Measurements from ENCODE around the gene SNRPD2.
"Not testable (repeated sequence)": the region's sequence is repeated elsewhere in the genome, so short reads cannot be mapped to it uniquely, and the experiment has no call there.

The SNRPD2 gene

GRCh38 chr19:45691516-45692186 is at the start of gene SNRPD2:
SNRPD2 (minus strand) TSS chr19:45691953; CDS start chr19:45691888, 65 bp downstream.
- peak; percentile 92 for DNase-seq (ENCODE audit: low spot score)

- no peak for DNase-seq (ENCODE audit: low spot score)
Measured at GRCh38 chr19:45739498-45740439, 48.0 kb upstream of the SNRPD2 start.

DNA sequence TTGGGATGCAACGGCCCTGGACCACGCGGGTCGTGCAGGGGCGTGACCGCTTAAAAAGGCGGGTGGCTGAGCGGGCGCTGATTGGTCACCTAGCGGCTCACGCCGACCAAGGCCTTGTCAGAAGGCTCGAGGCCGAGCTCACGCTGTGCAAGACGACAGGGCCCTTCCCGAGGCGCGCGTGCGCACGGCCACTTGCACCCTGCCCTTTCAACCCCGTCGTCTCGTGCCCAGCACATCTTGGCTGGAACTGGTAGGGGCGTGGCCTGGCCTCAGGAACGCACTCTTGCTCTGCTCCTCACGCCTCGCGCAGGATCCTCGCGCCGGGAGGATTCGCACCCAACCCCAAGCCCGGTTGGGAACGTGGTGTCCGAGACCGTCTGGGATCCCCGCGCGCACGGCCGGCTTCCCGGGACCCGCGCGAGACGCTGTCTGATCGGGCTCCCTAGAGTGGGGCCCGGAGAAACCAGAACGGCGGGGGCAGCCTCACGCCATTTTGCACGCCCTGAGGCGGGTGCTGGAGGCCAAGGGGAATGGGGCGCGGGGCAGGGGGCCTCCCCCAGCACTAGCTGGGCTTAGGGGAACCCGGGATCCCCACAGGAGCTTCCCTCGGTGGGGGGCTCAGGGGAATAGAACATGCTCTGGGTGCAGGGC is 41.5 kb upstream of the SNRPD2 start, which contains the start of gene MEIOSIN:
Gene MEIOSIN, plus strand, starts transcription at position 280 of the 651 bp plus-strand sequence. CDS start 1,938 bp downstream, outside the sequence.
- DNase-seq (ENCODE audit: low spot score): no peak

DNA sequence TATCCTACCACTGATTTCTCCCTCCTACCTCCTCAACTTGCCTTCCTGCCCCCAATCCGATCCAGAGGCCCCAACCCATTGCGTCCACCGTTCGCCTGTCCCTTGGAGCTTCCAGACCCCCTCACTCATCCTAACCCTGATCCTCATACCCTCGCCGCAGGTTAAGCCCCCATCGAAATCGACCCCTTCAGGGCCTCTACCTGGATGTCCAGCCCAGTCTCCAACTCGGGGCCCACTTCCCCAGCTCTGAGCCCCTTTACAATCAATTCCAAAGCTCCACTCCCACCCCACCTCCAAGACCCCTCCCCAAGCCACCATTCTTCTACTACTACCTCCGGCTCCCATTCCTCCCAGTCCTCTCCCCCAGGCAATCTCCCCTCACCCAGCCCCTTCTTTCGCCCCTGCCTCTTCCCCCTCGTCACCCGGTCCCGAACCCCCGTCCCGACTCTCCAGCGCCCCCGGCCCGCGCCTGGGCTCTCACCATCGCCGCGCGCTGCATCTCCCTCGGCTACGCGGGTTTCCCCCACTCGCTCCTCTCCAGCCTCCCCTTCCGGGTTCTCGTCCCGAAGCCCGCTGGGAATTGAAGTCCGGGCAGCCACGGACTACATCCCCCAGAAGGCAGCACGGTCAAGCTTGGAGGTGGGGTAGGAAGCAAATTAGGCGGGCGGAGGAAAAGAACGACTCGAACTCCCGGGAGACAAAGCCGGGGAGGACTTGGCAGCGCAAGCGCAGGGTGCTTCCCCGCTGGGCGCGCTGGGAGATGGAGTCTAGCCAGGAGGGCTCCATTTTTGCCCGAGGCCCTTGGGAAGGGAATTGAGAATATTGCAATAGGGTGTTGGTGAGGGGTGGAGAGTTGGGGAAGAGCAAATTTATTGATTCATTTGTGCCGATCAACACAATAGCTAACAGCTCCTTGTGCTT is 38.9 kb upstream of the SNRPD2 start, which contains the start of gene FBXO46:
Gene FBXO46, minus strand, starts transcription at position 529 of the 921 bp plus-strand sequence. CDS start 17,401 bp downstream, outside the sequence.
- DNase-seq (ENCODE audit: low spot score): peak; percentile 95

GRCh38 chr19:45729800-45730290 is 38.1 kb upstream of the SNRPD2 start:
- DNase-seq (ENCODE audit: low spot score): no peak

DNA sequence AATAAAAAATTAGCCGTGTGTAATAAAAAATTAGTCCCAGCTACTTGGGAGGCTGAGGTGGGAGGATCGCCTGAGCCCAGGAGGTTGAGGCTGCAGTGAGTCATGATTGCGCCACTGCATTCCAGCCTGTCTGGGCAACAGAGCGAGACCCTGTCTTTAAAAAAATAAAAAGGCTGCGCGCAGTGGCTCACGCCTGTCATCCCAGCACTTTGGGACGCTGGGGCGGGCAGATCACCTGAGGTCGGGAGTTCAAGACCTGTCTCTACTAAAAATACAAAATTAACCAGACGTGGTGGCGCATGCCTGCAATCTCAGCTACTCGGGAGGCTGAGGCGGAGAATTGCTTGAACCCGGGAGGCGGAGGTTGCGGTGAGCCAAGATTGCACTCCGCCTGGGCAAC is 36.9 kb upstream of the SNRPD2 start:
- not testable (repeated sequence) for DNase-seq (ENCODE audit: low spot score)

GRCh38 chr19:45720065-45720464 is 28.3 kb upstream of the SNRPD2 start:
- not testable (repeated sequence) for DNase-seq (ENCODE audit: low spot score)

DNA sequence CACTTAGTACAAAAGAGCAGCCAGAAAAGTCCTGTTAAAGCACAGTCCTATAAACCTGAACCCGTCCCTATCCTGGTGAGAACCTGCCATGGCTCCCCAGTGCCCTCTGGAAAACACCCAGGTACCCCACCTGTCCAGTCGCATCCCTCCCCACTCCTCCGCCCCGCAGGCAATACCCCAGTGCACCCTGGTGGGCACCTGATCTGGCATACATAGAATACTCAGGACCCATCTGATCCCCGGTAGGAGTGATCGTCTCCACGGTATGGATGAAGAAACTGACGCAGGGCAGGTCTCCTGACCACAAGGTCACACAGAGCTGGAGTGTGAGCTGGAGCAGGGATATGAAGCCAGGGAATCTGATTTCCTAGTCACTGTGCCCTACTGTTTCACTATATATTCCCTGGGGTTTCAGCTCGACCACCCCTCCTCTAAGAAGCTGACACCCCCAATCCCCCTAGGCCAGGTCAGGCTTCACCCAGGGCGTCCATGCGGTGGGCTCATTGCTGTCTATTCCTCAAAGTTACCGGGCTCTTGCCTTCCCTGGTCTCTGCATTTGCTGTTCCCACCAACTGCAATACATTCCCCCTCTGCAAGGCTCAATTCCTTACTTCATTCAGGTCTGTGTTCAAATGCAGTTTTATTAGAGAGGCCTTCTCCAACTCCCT is 26.4 kb upstream of the SNRPD2 start:
- no peak for DNase-seq (ENCODE audit: low spot score)

DNA sequence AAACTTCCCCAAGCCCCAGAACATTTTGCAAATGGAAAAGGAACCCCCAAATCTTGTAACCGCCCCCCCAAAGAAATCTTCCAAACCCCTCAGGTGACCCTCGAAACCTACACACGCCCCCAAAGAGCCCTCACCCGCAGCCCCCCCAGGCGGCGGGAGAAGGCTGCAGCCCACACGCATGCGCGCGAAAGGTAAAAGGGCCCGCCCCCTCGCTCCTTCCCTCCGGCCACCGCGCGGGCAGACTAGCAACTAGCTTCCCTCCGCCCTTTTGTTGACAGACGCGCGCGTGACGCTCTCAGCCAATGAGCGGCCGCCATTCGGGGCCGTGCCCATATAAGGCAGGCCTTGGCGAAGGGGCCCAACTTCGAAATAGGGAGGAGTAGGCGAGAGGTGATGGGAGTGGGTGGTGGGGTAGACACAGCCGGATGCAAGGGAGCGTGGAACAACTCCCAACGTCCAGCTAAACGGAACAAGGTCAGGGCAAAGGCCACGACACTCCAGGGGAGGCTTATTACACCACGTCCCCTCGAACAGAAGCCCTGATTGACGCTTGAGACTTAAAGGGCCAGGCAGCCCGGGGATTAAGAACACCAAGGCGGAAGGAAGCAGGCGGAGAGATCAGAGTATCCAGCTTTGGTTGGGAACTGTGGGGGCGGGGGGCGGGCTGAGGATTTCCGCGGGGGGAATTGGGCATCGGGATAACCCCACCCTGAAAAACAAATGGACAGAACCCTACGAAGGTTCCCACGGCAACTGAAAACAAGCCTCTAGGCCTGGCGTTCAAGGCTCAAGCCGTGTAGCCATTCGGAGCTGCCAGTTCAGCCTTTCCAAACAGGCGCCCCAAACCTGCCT is 25.6 kb upstream of the SNRPD2 start:
- DNase-seq (ENCODE audit: low spot score): peak; percentile 99

- DNase-seq (ENCODE audit: low spot score): peak; percentile 7
Measured at GRCh38 chr19:45716359-45717130, 24.8 kb upstream of the SNRPD2 start.

GRCh38 chr19:45715139-45715538 is 23.4 kb upstream of the SNRPD2 start:
- no peak for DNase-seq (ENCODE audit: low spot score)

DNA sequence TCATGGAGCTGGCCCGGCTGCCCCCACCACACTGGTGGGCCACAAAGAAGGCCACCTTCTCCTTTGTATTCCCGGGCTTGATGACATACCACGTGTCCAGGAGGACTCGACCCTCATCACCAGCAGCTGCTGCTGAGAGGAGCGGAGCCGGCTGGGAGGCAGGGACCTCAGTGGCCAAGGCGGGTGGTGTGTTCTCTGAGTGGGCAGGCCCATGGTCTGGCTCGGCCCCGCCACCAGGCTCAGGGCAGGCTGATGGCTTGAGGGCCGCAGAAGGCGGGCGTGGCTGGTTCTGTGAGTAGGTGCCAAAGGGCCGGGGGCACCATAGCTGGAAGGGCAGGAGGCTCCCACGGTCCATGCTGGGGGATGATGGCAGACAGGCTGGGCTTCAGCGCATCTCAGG is 21.4 kb upstream of the SNRPD2 start:
- no peak for DNase-seq (ENCODE audit: low spot score)

DNA sequence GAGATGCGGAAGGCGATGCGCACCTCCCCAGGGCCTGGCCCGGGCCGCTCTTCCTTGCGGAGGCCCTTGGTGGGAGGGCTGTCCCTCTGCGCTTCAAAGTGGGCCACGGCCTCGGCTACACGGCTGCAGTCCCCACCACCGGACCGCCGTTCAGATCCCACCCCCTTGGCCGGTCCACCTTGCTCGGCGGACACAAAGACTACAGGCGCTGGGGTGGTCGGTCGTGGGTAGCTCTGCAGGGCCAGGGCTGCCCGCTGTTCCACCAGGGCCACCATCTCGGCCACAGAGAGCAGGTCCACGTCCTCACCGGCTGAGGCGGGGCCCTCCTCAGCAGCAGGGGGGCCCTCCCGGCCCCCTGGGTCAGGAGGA is 20.9 kb upstream of the SNRPD2 start:
- no peak for DNase-seq (ENCODE audit: low spot score)

DNA sequence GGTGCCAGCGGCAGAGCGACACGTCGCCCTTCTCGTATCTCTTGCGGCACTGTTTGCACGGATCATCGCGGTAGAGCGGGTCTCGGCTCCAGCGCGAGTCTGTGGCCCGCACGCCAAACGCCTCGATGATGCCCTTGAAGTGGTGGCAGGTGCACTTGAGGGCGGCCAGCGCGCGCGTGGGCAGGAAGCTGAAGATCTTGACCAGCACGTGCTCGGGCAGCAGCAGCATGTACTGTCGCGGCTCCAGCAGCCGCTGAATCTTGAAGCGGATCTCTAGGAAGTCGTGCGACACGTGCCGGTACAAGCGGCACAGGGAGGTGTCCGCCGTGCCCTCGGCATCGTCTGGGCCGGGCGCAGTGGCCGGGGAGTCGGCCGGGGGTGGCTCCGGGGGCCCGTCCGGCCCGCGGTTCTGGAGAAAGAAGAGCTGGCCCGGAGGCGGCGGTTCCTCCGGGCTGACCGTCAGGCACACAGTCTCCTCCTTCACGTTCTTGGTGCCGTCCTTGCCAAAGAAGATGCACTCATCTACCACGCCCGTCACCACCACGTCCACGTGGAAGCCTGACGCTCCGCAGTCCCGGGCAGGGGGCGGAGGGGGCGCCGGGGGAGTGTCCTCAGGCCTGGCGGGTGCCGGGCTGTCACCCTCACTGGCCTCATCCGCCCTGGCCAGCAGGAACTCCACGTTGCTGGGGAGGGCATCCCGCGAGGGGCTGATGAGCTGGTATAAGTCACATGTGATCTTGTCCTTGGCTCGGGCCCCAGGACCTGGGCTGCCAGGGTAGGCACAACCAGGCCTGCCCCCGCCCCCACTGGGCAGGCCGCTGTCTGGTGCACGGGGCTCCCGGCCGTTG is 20.3 kb upstream of the SNRPD2 start:
- no peak for DNase-seq (ENCODE audit: low spot score)

DNA sequence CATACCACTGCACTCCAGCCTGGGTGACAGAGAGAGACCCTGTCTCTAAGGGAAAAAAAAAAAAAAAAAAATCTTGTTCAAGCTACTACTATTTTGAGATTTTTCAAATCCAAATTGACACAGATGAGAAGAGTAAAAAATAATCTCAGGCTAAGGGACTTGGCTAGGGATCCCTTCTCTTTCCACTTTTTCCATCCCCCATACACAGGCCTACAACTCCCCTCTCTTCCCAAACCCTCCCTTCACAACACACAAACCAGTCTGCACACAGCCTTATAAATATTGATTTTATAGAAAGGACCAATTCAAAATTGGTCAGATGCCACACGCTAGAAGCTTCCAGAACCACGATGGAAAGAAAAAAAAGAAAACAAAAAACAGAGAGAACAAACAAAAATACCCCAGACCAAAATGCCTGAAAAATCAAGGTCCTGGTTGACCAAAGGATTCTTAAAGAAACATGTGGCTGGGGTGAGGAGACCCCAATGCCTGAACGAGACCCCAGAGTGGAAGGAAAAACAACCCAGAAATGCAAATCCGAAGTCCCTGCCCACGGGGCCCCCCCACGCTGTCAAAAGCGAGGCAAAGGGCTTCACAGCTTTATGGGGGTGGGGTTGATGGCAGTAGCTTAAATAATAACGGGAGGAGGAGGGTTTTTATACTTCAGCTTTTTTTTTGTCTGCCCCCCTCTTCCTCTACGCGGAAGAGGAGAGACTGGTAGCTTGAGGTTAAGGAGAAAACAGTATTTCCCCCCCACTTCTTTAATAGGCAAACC is 18.8 kb upstream of the SNRPD2 start:
- no peak for DNase-seq (ENCODE audit: low spot score)

DNA sequence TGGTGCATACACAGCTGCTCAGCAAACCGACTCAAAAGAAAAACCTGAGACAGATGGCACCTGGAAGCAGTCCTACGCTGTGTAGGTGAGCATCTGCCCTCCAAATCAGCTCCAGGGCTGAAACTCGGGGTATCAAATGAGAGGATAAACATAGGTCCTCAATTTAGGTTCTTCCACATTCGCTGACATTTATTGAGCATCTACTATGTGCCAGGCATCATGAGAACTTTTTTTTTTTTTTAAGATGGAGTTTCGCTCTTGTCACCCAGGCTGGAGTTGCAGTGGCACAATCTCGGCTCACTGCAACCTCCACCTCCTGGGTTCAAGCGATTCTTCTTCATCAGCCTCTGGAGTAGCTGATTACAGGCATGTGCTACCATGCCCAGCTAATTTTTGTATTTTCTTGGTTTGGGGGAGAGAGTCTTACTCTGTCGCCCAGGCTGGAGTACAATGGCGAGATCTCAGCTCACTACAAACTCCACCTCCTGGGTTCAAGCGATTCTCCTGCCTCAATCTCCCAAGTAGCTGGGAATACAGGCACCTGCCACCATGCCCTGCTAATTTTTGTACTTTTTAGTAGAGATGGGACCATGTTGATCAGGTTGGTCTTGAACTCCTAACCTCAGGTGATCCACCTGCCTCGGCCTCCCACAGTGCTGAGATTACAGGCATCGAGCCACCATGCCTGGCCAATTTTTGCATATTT is 14.1 kb upstream of the SNRPD2 start:
- no peak for DNase-seq (ENCODE audit: low spot score)

All from CD4-positive, alpha-beta T cell treated with Interleukin-15 for 4 hours (primary cell).